ENCODE measurements around the gene CHKB. TPM values are rescaled to one million over a fixed set of nuclear protein-coding genes. Genes with fewer than 3 reads are reported as not detected.

Gene CHKB
- total RNA-seq, 1 donor from 2014 or later = 47.6 TPM

GRCh38 chr22:50531962-50532674 is 50.5 kb downstream of the CHKB start:
- peak; percentile 94 for DNase-seq (ENCODE audit: low spot score)

GRCh38 chr22:50531546-50531961 is 51.1 kb downstream of the CHKB start:
- DNase-seq (ENCODE audit: low spot score) = peak; percentile 93

GRCh38 chr22:50530877-50531545 is 51.6 kb downstream of the CHKB start:
- DNase-seq (ENCODE audit: low spot score) = peak; percentile 96

- no peak for DNase-seq (ENCODE audit: low spot score)
Measured at GRCh38 chr22:50530580-50530876, 52.1 kb downstream of the CHKB start.

GRCh38 chr22:50529897-50530579 is 52.6 kb downstream of the CHKB start, which contains the start of gene TYMP:
Gene TYMP, minus strand, starts transcription at chr22:50530012. Its CDS starts 303 bp downstream, at chr22:50529709.
- DNase-seq (ENCODE audit: low spot score) = peak; percentile 95

DNA sequence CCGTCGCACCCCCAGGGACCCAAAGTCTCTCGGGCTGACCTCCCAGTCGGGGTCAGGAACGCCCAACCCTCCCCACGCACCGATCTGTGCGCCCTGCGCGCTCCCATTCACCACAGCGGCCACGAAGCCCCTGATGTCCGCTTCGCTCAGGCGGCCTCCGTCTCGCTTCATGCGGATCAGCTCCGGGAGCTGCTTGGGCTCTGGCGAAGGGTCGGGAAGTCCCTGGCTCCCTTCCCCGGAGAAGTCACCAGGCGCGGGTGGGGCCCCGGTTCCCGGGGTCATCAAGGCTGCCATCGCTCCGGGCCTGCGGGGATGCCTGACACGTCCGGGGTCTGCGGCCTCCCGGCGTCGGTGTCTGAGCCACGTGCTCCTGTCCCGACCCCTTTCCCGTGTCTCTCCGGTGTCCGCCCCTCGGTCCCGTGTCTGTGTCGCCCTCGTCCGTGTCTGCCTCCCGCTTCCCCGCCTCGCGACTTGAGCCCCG is 53.2 kb downstream of the CHKB start:
- DNase-seq (ENCODE audit: low spot score) = no peak

Other genes with a start within 250 kb of the CHKB start
- 45.3 TPM for gene PPP6R2, start 239.5 kb downstream of the CHKB start, total RNA-seq
- 74.3 TPM for gene SBF1, start 107.8 kb downstream of the CHKB start, total RNA-seq
- 0.42 TPM for gene ADM2, start 101.3 kb downstream of the CHKB start, total RNA-seq
- not detected for gene MIOX, start 96.0 kb downstream of the CHKB start, total RNA-seq
- 57.1 TPM for gene LMF2, start 75.1 kb downstream of the CHKB start, total RNA-seq
- 25.0 TPM for gene NCAPH2, start 74.6 kb downstream of the CHKB start, total RNA-seq
- gene SCO2, start 57.3 kb downstream of the CHKB start, total RNA-seq = 9.6 TPM
- gene TYMP, start 52.8 kb downstream of the CHKB start, total RNA-seq = 165 TPM
- 0.10 TPM for gene KLHDC7B, start 37.0 kb downstream of the CHKB start, total RNA-seq
- gene SYCE3, start 19.9 kb downstream of the CHKB start, total RNA-seq = not detected
- gene CPT1B, start 4.4 kb downstream of the CHKB start, total RNA-seq = 10.4 TPM
- gene MAPK8IP2, start 17.9 kb upstream of the CHKB start, total RNA-seq = 0.58 TPM
- gene ARSA, start 45.3 kb upstream of the CHKB start, total RNA-seq = 50.4 TPM
- gene SHANK3, start 90.0 kb upstream of the CHKB start, total RNA-seq = 95.7 TPM
- 4.5 TPM for gene ACR, start 155.4 kb upstream of the CHKB start, total RNA-seq
- 21.9 TPM for gene RABL2B, start 200.8 kb upstream of the CHKB start, total RNA-seq

Measured in mesenteric fat pad (tissue), 1 donor.